T-cell (primary cell): ENCODE measurements around the gene TENM4. TPM values are rescaled to one million over a fixed set of nuclear protein-coding genes. Genes with fewer than 3 reads are reported as not detected.

ENCODE experiments used
- ATAC-seq, 4 experiments: fragments of 200-7000 bp in 3 of 4; fragments of 150-1000 bp in 1 of 4; cut with Tn5 transposase; replicated peaks in 1 of 4; 1 replicate in 3 of 4; 2 replicates in 1 of 4; pipeline ENCODE4 v1.10.0; 2021; ENCODE audit warnings: moderate library complexity in 3 of 4, mild to moderate bottlenecking in 2 of 4, moderate number of reproducible peaks in 1 of 4
- CTCF ChIA-PET, 2 donors: fragments of 300-600 bp; sonication (Branson Sonifier 250); formaldehyde crosslinking; loops; one replicate each; lab custom pipeline; 2022; ENCODE audit warnings: antibody characterized with exemption in 2 of 2; lab: Charles Lee
- POLR2A ChIA-PET, 2 donors: fragments of 300-600 bp; sonication (Branson Sonifier 250); formaldehyde crosslinking; loops; one replicate each; lab custom pipeline; 2022; ENCODE audit warnings: antibody characterized with exemption in 2 of 2; lab: Charles Lee
- DNase-seq, 35 experiments: peaks; one replicate each; pipeline versions ENCODE4 v3.0.0 to v3.0.0-alpha.2; 2013 to 2023
- H3K27ac ChIP-seq: one replicate; pipeline ENCODE4 v1.5.1; 2013; ENCODE audit warnings: low read length
- H3K27me3 ChIP-seq, 2 experiments: replicated peaks in 1 of 2; 1 replicate in 1 of 2; 2 replicates in 1 of 2; pipeline versions ENCODE4 v1.6.1 to v1.7.0; 2013; ENCODE audit warnings: low read length in 1 of 2, mixed read lengths in 1 of 2; ENCODE audit not compliant: control insufficient read depth in 2 of 2, insufficient read depth in 2 of 2; ENCODE audit errors: extremely low read depth in 1 of 2
- H3K36me3 ChIP-seq, 2 donors: 1 replicate in 1 of 2; 2 replicates in 1 of 2; pipeline versions ENCODE4 v1.6.1 to v1.7.0; 2013; ENCODE audit warnings: low read length in 1 of 2; ENCODE audit not compliant: control insufficient read depth in 2 of 2, insufficient read depth in 1 of 2; ENCODE audit errors: extremely low read depth in 1 of 2
- H3K4me1 ChIP-seq, 2 experiments: 1 replicate in 1 of 2; 2 replicates in 1 of 2; pipeline versions ENCODE4 v1.6.1 to v1.7.0; 2013; ENCODE audit warnings: low read length in 2 of 2, mixed read lengths in 1 of 2; ENCODE audit not compliant: insufficient read depth in 2 of 2, control insufficient read depth in 1 of 2; ENCODE audit errors: extremely low read depth in 1 of 2
- H3K4me3 ChIP-seq, 2 donors: 1 replicate in 1 of 2; 2 replicates in 1 of 2; pipeline versions ENCODE4 v1.5.1 to v1.7.0; 2013; ENCODE audit warnings: mild to moderate bottlenecking in 2 of 2, low read length in 1 of 2, moderate library complexity in 1 of 2; ENCODE audit not compliant: control insufficient read depth in 1 of 2; ENCODE audit errors: extremely low read depth in 1 of 2
- H3K9me3 ChIP-seq: 2 replicates; pipeline ENCODE4 v1.7.0; 2013
- H3K27ac Mint-ChIP-seq, 2 donors: one replicate each; pipeline ENCODE4 v1.8.0; 2020 to 2021; ENCODE audit warnings: mild to moderate bottlenecking in 2 of 2, mixed read lengths in 2 of 2
- H3K27me3 Mint-ChIP-seq, 2 donors: one replicate each; pipeline ENCODE4 v1.8.0; 2021 to 2022; ENCODE audit warnings: mixed read lengths in 2 of 2
- H3K36me3 Mint-ChIP-seq: one replicate; pipeline ENCODE4 v1.8.0; 2021; ENCODE audit warnings: mixed read lengths
- H3K4me1 Mint-ChIP-seq, 3 donors: one replicate each; pipeline ENCODE4 v1.8.0; 2020 to 2022; ENCODE audit warnings: mixed read lengths in 3 of 3, mild to moderate bottlenecking in 1 of 3
- H3K4me3 Mint-ChIP-seq, 3 donors: one replicate each; pipeline ENCODE4 v1.8.0; 2020 to 2022; ENCODE audit warnings: mild to moderate bottlenecking in 3 of 3, mixed read lengths in 3 of 3, moderate library complexity in 3 of 3
- H3K9me3 Mint-ChIP-seq, 3 donors: one replicate each; pipeline ENCODE4 v1.8.0; 2020 to 2022; ENCODE audit warnings: mixed read lengths in 3 of 3
- WGBS: methylation state at CpG from one replicate; pipeline ENCODE4 v1.1.5; 2013; ENCODE audit warnings: missing lambda C conversion rate; ENCODE audit not compliant: insufficient coverage; 5-methylcytosine and 5-hydroxymethylcytosine counted together
- total RNA-seq, 35 experiments: library from RNA in 6 of 35; stranded (reverse) in 6 of 35; fragments of 120-200 nt in 1 of 35; gene quantifications; one replicate each; pipeline versions ENCODE4 v1.2.1 to v1.2.4 and lab custom pipeline; 2013 to 2026

TENM4 gene
- total RNA-seq, 5 donors from 2014 or later (not counting 1 experiment from before 2014, with no cell fraction given) = 0.03 to 0.35 (median 0.03) TPM; not detected in 2

GRCh38 chr11:78791254-78791653 is 649.6 kb downstream of the TENM4 start:
- ChIA-PET CTCF (no interaction called here), POLR2A (no interaction called here)
- Histone ChIP-seq H3K27ac (no peak overlapping the region), H3K4me3 (no peak overlapping the region), H3K4me1 (no peaks in the 10 kb centered on the region), H3K27me3 (peaks cover 0 to 7% of the 10 kb centered on the region in 2 experiments), H3K9me3 (no peaks in the 10 kb centered on the region), H3K36me3 (no peaks in the 10 kb centered on the region)
- no peaks in the 10 kb centered on the region for H3K36me3 Mint-ChIP-seq
- H3K27ac Mint-ChIP-seq = no peak overlapping the region
- WGBS = no CpG with 5 or more reads among the region's 1 CpG
- H3K27me3 Mint-ChIP-seq = peaks cover 10 to 12% of the 10 kb centered on the region in 2 donors
- DNase-seq (no peak), ATAC-seq (no peak)
- H3K9me3 Mint-ChIP-seq = no peaks in the 10 kb centered on the region
- H3K4me1 Mint-ChIP-seq = no peaks in the 10 kb centered on the region
- no peak overlapping the region for H3K4me3 Mint-ChIP-seq

GRCh38 chr11:78790784-78791183 is 650.0 kb downstream of the TENM4 start:
- H3K27me3 Mint-ChIP-seq = peaks cover 11 to 12% of the 10 kb centered on the region in 2 donors
- no peaks in the 10 kb centered on the region for H3K36me3 ChIP-seq
- no peak overlapping the region for H3K27ac ChIP-seq
- ChIA-PET POLR2A (no interaction called here), CTCF (no interaction called here)
- no peaks in the 10 kb centered on the region for H3K4me1 Mint-ChIP-seq
- no peaks in the 10 kb centered on the region for H3K9me3 Mint-ChIP-seq
- no peaks in the 10 kb centered on the region for H3K4me1 ChIP-seq
- H3K9me3 ChIP-seq = no peaks in the 10 kb centered on the region
- no peak overlapping the region for H3K4me3 ChIP-seq
- H3K36me3 Mint-ChIP-seq = no peaks in the 10 kb centered on the region
- peaks cover 0 to 10% of the 10 kb centered on the region in 2 experiments for H3K27me3 ChIP-seq
- H3K27ac Mint-ChIP-seq = no peak overlapping the region
- no peak overlapping the region for H3K4me3 Mint-ChIP-seq
- DNase-seq (no peak), ATAC-seq (no peak)

- Histone ChIP-seq H3K4me3 (no peak overlapping the region), H3K9me3 (no peaks in the 10 kb centered on the region), H3K4me1 (no peaks in the 10 kb centered on the region), H3K27ac (no peak overlapping the region), H3K36me3 (no peaks in the 10 kb centered on the region), H3K27me3 (peaks cover 0 to 10% of the 10 kb centered on the region in 2 experiments)
- Mint-ChIP-seq H3K4me3 (no peak overlapping the region), H3K9me3 (no peaks in the 10 kb centered on the region), H3K27me3 (peaks cover 16 to 18% of the 10 kb centered on the region in 2 donors), H3K4me1 (no peaks in the 10 kb centered on the region), H3K36me3 (no peaks in the 10 kb centered on the region), H3K27ac (no peak overlapping the region)
- CTCF ChIA-PET = no interaction called here
- no peak for DNase-seq
- ATAC-seq = no peak
- WGBS = no CpG with 5 or more reads among the region's 1 CpG
- POLR2A ChIA-PET = no interaction called here
Observed at GRCh38 chr11:78789375-78789774, 651.5 kb downstream of the TENM4 start.

- Mint-ChIP-seq H3K27me3 (peaks cover 11 to 20% of the 10 kb centered on the region in 2 donors), H3K9me3 (no peaks in the 10 kb centered on the region), H3K27ac (no peak overlapping the region), H3K4me3 (no peak overlapping the region), H3K4me1 (no peaks in the 10 kb centered on the region), H3K36me3 (no peaks in the 10 kb centered on the region)
- ChIA-PET CTCF (no interaction called here), POLR2A (no interaction called here)
- no peak overlapping the region for H3K27ac ChIP-seq
- DNase-seq (no peak), ATAC-seq (no peak)
- no peaks in the 10 kb centered on the region for H3K4me1 ChIP-seq
- no peaks in the 10 kb centered on the region for H3K36me3 ChIP-seq
- no CpG with 5 or more reads among the region's 1 CpG for WGBS
- peaks cover 0 to 12% of the 10 kb centered on the region in 2 experiments for H3K27me3 ChIP-seq
- no peaks in the 10 kb centered on the region for H3K9me3 ChIP-seq
- H3K4me3 ChIP-seq = no peak overlapping the region
Observed at GRCh38 chr11:78788533-78788932, 652.3 kb downstream of the TENM4 start.

- Histone ChIP-seq H3K4me1 (no peaks in the 10 kb centered on the region), H3K9me3 (no peaks in the 10 kb centered on the region), H3K27me3 (peaks cover 0 to 12% of the 10 kb centered on the region in 2 experiments), H3K27ac (no peak overlapping the region), H3K36me3 (no peaks in the 10 kb centered on the region), H3K4me3 (no peak overlapping the region)
- no peak overlapping the region for H3K4me3 Mint-ChIP-seq
- no peak for ATAC-seq
- H3K36me3 Mint-ChIP-seq = no peaks in the 10 kb centered on the region
- no peaks in the 10 kb centered on the region for H3K4me1 Mint-ChIP-seq
- H3K9me3 Mint-ChIP-seq = no peaks in the 10 kb centered on the region
- no peak for DNase-seq
- no peak overlapping the region for H3K27ac Mint-ChIP-seq
- ChIA-PET POLR2A (no interaction called here), CTCF (no interaction called here)
- H3K27me3 Mint-ChIP-seq = peaks cover 9 to 20% of the 10 kb centered on the region in 2 donors
- 61% methylated on average over 3 of the region's 3 CpGs for WGBS
Observed at GRCh38 chr11:78787696-78788095, 653.1 kb downstream of the TENM4 start.

GRCh38 chr11:78786746-78787145 is 654.1 kb downstream of the TENM4 start:
- ChIA-PET POLR2A (no interaction called here), CTCF (no interaction called here)
- Mint-ChIP-seq H3K4me3 (no peak overlapping the region), H3K27me3 (peaks cover 5 to 20% of the 10 kb centered on the region in 2 donors), H3K36me3 (no peaks in the 10 kb centered on the region), H3K27ac (no peak overlapping the region), H3K4me1 (no peaks in the 10 kb centered on the region), H3K9me3 (no peaks in the 10 kb centered on the region)
- H3K27ac ChIP-seq = no peak overlapping the region
- H3K4me1 ChIP-seq = no peaks in the 10 kb centered on the region
- no peaks in the 10 kb centered on the region for H3K9me3 ChIP-seq
- ATAC-seq = no peak
- DNase-seq = no peak
- no peak overlapping the region for H3K4me3 ChIP-seq
- H3K27me3 ChIP-seq = peaks cover 0 to 12% of the 10 kb centered on the region in 2 experiments
- 89% methylated on average over 20 of the region's 20 CpGs for WGBS
- no peaks in the 10 kb centered on the region for H3K36me3 ChIP-seq

GRCh38 chr11:78786086-78786485 is 654.7 kb downstream of the TENM4 start:
- Histone ChIP-seq H3K9me3 (no peaks in the 10 kb centered on the region), H3K4me1 (no peaks in the 10 kb centered on the region), H3K4me3 (no peak overlapping the region), H3K27ac (no peak overlapping the region), H3K27me3 (peaks cover 0 to 12% of the 10 kb centered on the region in 2 experiments), H3K36me3 (no peaks in the 10 kb centered on the region)
- Mint-ChIP-seq H3K4me3 (no peak overlapping the region), H3K27me3 (peaks cover 5 to 16% of the 10 kb centered on the region in 2 donors), H3K9me3 (no peaks in the 10 kb centered on the region), H3K27ac (no peak overlapping the region), H3K36me3 (no peaks in the 10 kb centered on the region), H3K4me1 (no peaks in the 10 kb centered on the region)
- WGBS = 42% methylated on average over 5 of the region's 5 CpGs
- POLR2A ChIA-PET = no interaction called here
- CTCF ChIA-PET = interaction anchor here in 1 of 2 donors (1.3 kb wide), 1 partner anchor 12 kb away, joined by 3 read pairs; no protein-coding TSS in a partner anchor
- ATAC-seq (no peak), DNase-seq (no peak)
